ENCODE results near the gene CD59.

- TF ChIP-seq CTCF (IDR thresholded peaks at IDR 0.05; ENCODE audit: low read length) (no peak), EZH2 (IDR thresholded peaks at IDR 0.05; ENCODE audit: borderline replicate concordance, low read length) (no peak)
Observed at GRCh38 chr11:33698921-33699320, 37.3 kb downstream of the CD59 start.
